CD1c-positive myeloid dendritic cell (primary cell): ENCODE results near the gene NF2.
A peak's percentile ranks its signal among the peaks of the same experiment; 100 is the strongest.

Experiments
- DNase-seq: peaks from one replicate; pipeline ENCODE4 v3.0.0-alpha.2; 2016; ENCODE audit errors: extremely low spot score

NF2 gene

DNA sequence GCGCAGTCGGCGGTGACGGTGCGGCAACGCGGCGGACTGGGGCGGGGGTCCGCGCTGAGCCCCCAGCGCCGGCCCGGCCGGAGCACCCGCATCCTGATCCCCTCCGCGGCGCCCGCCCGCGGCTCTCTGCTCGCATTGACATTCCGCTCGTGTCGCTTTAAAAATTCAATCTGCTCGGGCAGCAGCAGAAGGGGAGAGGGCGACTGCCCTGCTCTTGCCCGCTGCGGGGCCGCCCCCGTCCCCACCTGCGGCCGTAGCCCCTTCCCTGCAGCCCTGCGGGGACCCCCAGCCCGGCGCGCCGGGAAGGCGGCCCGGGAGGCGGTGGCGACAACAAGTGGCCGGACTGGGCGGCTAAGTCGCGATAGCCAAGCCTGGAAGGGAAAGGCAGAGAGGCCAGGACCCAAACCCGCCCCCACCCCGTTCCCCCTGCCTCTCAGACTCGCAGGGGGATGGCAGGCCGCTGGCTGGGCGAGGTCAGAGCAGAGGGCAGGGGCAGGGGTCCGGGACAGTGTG is 117.4 kb downstream of the NF2 start:
- DNase-seq: no peak

DNA sequence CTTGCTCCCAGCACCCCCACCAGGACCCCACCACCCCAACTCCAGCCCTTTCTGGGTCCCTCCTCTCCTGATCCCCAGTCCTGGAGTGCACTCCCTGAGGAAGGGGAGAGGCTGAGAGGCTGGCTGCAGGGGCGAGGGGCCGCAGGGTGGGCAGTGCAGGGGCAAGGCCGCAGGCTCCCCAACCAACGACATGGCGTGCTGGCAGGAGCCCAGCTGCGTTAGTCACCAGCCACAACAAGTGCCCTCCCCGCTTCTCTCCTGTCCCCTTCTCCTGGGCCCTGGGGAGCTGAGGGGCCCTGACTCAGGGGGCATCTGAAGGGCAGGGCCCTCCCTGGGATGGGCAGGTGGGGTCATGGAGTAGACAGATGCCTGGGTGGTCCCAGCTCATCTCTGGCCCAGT is 118.7 kb downstream of the NF2 start:
- no peak for DNase-seq

GRCh38 chr22:29722587-29722986 is 119.2 kb downstream of the NF2 start:
- no peak for DNase-seq

- DNase-seq: no peak
Observed at GRCh38 chr22:29723766-29724165, 120.3 kb downstream of the NF2 start.

DNA sequence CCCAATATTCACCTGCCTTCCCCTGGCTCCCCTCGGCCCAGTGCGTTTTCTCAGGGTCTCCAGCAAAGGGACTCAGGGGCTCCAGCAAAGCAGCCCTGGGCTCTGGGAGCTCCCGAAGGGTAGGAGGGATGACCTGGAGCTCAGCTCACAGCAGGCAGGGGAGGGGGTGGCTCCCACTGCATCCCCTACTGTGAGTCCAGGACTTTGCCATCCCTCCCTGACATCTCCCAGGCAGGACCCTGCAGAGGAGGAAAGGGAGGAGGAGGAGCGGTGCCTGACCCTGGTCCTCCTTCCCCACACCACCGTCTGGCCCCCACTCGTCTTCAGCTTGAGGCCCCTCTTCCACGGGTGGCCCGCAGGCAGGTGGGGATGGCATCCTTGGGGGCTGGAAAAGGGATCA is 121.4 kb downstream of the NF2 start:
- DNase-seq: no peak

DNA sequence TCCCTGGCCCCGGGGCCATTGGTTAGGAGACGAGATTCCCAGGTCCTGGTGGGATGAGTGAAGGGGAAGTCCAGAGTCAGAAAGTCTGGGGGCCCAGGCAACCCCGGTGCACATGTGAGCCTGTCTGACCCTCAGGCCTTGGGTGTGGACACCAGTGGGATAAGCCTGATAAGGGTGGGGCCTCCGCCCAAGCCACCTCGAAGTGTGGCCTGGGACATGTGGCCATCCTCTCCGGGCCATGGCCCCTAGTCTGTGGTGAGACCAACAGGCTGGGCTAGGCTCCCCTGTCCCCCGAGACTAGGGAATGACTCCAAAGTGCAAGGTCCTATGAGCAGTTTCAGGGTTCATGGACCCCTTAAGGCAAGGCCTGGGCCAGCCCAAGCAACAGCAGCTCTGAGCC is 122.7 kb downstream of the NF2 start:
- DNase-seq: no peak

- DNase-seq: no peak
Observed at GRCh38 chr22:29726512-29727130, 123.2 kb downstream of the NF2 start.

- DNase-seq: peak; percentile 12
Observed at GRCh38 chr22:29727131-29727523, 123.7 kb downstream of the NF2 start.

DNA sequence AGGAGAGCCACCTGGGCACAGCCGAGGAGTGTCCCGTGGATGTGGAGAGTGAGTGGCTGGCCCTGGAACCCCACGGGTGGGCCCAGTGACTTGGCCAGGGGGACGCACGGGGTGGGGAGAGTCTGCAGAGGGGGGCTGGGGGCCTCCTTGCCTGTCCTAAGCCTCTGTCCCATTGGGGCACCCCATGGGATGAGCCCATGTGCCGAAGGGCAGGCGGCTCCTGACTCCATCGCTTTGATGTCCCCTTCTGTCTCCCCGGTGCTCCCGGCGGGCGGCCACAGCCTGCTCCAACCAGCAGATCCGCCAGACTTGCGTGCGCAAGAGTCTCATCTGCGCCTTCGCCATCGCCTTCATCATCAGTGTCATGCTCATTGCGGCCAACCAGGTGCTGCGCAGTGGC is 125.7 kb downstream of the NF2 start:
- DNase-seq: no peak

- DNase-seq: no peak
Observed at GRCh38 chr22:29731058-29731850, 127.8 kb downstream of the NF2 start.

- no peak for DNase-seq
Observed at GRCh38 chr22:29732883-29733282, 129.4 kb downstream of the NF2 start.

GRCh38 chr22:29733362-29734201 is 130.1 kb downstream of the NF2 start:
- DNase-seq: no peak

DNA sequence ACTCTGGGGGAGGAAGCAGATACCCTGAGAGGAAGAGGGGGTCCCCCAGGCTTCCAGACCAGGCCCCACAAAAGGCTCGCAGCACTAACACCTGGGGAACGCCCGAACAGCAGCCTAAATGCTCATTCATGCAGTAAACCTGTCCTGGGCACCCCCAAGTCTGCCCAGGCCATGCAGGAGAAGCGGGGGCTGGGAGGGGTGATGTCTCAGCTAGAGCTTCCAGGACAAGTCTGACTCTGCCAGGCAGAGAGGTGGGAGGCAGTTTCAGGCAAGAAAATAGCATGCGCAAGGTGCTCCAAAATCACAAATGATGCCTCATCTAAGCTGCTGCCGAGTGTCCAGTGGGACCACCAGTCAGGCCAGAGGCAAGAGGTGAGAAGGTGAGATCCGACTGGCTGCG is 131.0 kb downstream of the NF2 start:
- no peak for DNase-seq

- no peak for DNase-seq
Observed at GRCh38 chr22:29734838-29735237, 131.4 kb downstream of the NF2 start.

- DNase-seq: no peak
Observed at GRCh38 chr22:29735416-29735815, 132.0 kb downstream of the NF2 start.

- no peak for DNase-seq
Observed at GRCh38 chr22:29737251-29738117, 134.1 kb downstream of the NF2 start.

GRCh38 chr22:29738118-29738815 is 134.8 kb downstream of the NF2 start:
- no peak for DNase-seq

GRCh38 chr22:29739346-29739875 is 136.0 kb downstream of the NF2 start:
- DNase-seq: no peak

- no peak for DNase-seq
Observed at GRCh38 chr22:29740216-29740615, 136.8 kb downstream of the NF2 start.

DNA sequence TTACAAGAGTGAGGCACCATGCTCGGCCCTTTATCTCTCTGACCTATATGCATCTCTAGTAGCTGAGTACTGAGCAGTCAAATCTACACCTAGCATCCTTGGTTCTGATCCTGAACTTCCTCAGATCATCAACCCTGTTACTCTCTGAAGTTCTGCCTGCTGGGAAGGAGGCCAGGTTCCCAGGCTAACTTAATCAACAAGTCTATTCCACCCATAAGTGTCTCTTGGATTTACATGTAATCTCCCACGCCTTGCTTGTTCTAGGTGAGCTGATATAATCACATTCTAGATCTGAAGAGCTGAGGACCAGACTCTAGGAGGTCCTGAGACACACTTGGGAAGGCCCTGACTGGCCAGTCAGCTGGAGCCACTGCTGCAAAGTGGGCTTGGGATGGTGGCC is 138.5 kb downstream of the NF2 start:
- DNase-seq: no peak

GRCh38 chr22:29742326-29742725 is 138.9 kb downstream of the NF2 start:
- DNase-seq: no peak
